HFFc6 (cell line): ENCODE data around the gene C8A. TPM values are rescaled to one million over a fixed set of nuclear protein-coding genes. Genes with fewer than 3 reads are reported as not detected.

Experiments used
- DNase-seq: peaks from one replicate; pipeline ENCODE4 v3.0.0-alpha.2; 2018
- H3K27ac Mint-ChIP-seq: 2 replicates; pipeline ENCODE4 v1.8.0; 2020; ENCODE audit warnings: mild to moderate bottlenecking, mixed read lengths
- H3K27me3 Mint-ChIP-seq: 2 replicates; pipeline ENCODE4 v1.8.0; 2021; ENCODE audit warnings: mild to moderate bottlenecking, moderate library complexity, mixed read lengths; ENCODE audit not compliant: insufficient read depth
- H3K36me3 Mint-ChIP-seq: 2 replicates; pipeline ENCODE4 v1.8.0; 2021; ENCODE audit warnings: low read depth, mixed read lengths
- H3K4me1 Mint-ChIP-seq: 2 replicates; pipeline ENCODE4 v1.8.0; 2020; ENCODE audit warnings: low read depth, mixed read lengths
- H3K4me3 Mint-ChIP-seq: 2 replicates; pipeline ENCODE4 v1.8.0; 2020; ENCODE audit warnings: mild to moderate bottlenecking, moderate library complexity, mixed read lengths
- H3K9me3 Mint-ChIP-seq: 2 replicates; pipeline ENCODE4 v1.8.0; 2020; ENCODE audit warnings: mild to moderate bottlenecking, mixed read lengths
- total RNA-seq, 6 experiments: library from RNA; stranded (reverse); fragmentation: NEBNext Ultra II Directional; extraction: Animal tissue kit (Norgen Biotek cat#: 25700); gene quantifications; 2 replicates in 1 of 6; 3 replicates in 5 of 6; pipeline ENCODE4 v1.2.3, GENCODE V29; 2021
- TF ChIP-seq, protein P1 (sequence below): fragments of 200-600 bp; sonication (generic); IDR thresholded peaks from 2 replicates; pipeline ENCODE4 v1.5.0; 2021; ENCODE audit warnings: antibody characterized with exemption, mild to moderate bottlenecking

C8A gene
- total RNA-seq, 6 experiments from 2014 or later, result not detected

GRCh38 chr1:56849750-56850149 is 4.8 kb upstream of the C8A start:
- Mint-ChIP-seq H3K4me1 (peaks cover 7% of the 10 kb centered on the region; the same call in 1 of the 2 replicates), H3K27ac (no peak overlapping the region), H3K36me3 (no peaks in the 10 kb centered on the region), H3K9me3 (no peaks in the 10 kb centered on the region), H3K27me3 (peaks cover 3% of the 10 kb centered on the region), H3K4me3 (no peak overlapping the region)
- no peak for DNase-seq
- TF ChIP-seq, protein P1, sequence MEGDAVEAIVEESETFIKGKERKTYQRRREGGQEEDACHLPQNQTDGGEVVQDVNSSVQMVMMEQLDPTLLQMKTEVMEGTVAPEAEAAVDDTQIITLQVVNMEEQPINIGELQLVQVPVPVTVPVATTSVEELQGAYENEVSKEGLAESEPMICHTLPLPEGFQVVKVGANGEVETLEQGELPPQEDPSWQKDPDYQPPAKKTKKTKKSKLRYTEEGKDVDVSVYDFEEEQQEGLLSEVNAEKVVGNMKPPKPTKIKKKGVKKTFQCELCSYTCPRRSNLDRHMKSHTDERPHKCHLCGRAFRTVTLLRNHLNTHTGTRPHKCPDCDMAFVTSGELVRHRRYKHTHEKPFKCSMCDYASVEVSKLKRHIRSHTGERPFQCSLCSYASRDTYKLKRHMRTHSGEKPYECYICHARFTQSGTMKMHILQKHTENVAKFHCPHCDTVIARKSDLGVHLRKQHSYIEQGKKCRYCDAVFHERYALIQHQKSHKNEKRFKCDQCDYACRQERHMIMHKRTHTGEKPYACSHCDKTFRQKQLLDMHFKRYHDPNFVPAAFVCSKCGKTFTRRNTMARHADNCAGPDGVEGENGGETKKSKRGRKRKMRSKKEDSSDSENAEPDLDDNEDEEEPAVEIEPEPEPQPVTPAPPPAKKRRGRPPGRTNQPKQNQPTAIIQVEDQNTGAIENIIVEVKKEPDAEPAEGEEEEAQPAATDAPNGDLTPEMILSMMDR, result no peak

GRCh38 chr1:56850411-56850810 is 4.2 kb upstream of the C8A start:
- Mint-ChIP-seq H3K4me1 (peaks cover 7% of the 10 kb centered on the region; the same call in 1 of the 2 replicates), H3K4me3 (no peak overlapping the region), H3K9me3 (no peaks in the 10 kb centered on the region), H3K36me3 (no peaks in the 10 kb centered on the region), H3K27me3 (peaks cover 3% of the 10 kb centered on the region), H3K27ac (no peak overlapping the region)
- no peak for DNase-seq
- TF ChIP-seq, protein P1, result no peak

DNA sequence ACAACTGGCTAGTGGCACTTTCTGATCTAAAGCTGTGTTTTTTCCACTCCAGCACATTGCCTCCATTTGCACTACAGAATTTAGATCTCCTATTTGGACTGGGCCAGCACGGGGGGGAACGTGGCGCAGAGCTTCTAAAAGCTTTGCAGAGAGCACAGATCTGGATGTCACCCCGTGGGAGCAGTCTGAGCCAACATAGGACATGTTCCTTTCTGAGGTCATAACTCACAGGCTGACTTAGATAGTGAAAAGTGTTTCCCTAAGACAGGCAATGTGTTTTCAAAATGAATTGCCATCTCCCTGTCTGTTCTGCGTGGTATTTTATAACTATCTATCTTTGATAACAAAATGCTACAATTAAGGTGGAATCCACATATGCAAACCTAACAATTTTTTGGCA is 3.7 kb upstream of the C8A start:
- TF ChIP-seq, protein P1, result no peak
- Mint-ChIP-seq H3K27me3 (no peaks in the 10 kb centered on the region; the same call in none of the 2 replicates), H3K36me3 (no peaks in the 10 kb centered on the region), H3K4me3 (no peak overlapping the region), H3K4me1 (peaks cover 7% of the 10 kb centered on the region; the same call in 1 of the 2 replicates), H3K9me3 (no peaks in the 10 kb centered on the region), H3K27ac (no peak overlapping the region)
- no peak for DNase-seq

GRCh38 chr1:56852476-56852875 is 2.1 kb upstream of the C8A start:
- Mint-ChIP-seq H3K27me3 (no peaks in the 10 kb centered on the region; the same call in none of the 2 replicates), H3K36me3 (no peaks in the 10 kb centered on the region), H3K9me3 (no peaks in the 10 kb centered on the region), H3K4me1 (peaks cover 7% of the 10 kb centered on the region; the same call in 1 of the 2 replicates), H3K4me3 (no peak overlapping the region), H3K27ac (no peak overlapping the region)
- DNase-seq, result no peak
- TF ChIP-seq, protein P1, result no peak

GRCh38 chr1:56855190-56855589 is 593 bp downstream of the C8A start:
- H3K4me1 Mint-ChIP-seq, result peaks cover 7% of the 10 kb centered on the region; the same call in 1 of the 2 replicates
- no peak for DNase-seq
- H3K36me3 Mint-ChIP-seq, result no peaks in the 10 kb centered on the region
- TF ChIP-seq, protein P1, result no peak
- no peaks in the 10 kb centered on the region for H3K9me3 Mint-ChIP-seq
- H3K4me3 Mint-ChIP-seq, result no peak overlapping the region
- H3K27ac Mint-ChIP-seq, result no peak overlapping the region
- H3K27me3 Mint-ChIP-seq, result peaks cover 2% of the 10 kb centered on the region; the same call in 1 of the 2 replicates
